ENCODE data around the gene TAS1R2.

Gene TAS1R2

GRCh38 chr1:18803151-18803791, 56.2 kb downstream of the TAS1R2 start:
- Histone ChIP-seq H3K4me3 (ENCODE audit: low read length) (no peak overlapping the region), H3K9ac (ENCODE audit: low read length) (no peak overlapping the region), H3K27me3 (ENCODE audit: control insufficient read depth, insufficient read depth, low read length) (no peaks in the 10 kb centered on the region), H3K36me3 (ENCODE audit: control insufficient read depth, low read depth, low read length) (no peaks in the 10 kb centered on the region), H3K9me3 (ENCODE audit: control insufficient read depth, low read depth, low read length) (no peaks in the 10 kb centered on the region), H3K27ac (ENCODE audit: low read length) (no peak overlapping the region), H3K4me1 (ENCODE audit: control insufficient read depth, low read depth, low read length) (no peaks in the 10 kb centered on the region)

- H3K27me3 ChIP-seq (ENCODE audit: control insufficient read depth, insufficient read depth, low read length) = no peaks in the 10 kb centered on the region
- H3K4me3 ChIP-seq (ENCODE audit: low read length) = no peak overlapping the region
- H3K9me3 ChIP-seq (ENCODE audit: control insufficient read depth, low read depth, low read length) = no peaks in the 10 kb centered on the region
- H3K36me3 ChIP-seq (ENCODE audit: control insufficient read depth, low read depth, low read length) = no peaks in the 10 kb centered on the region
- H3K4me1 ChIP-seq (ENCODE audit: control insufficient read depth, low read depth, low read length) = no peaks in the 10 kb centered on the region
- H3K9ac ChIP-seq (ENCODE audit: low read length) = no peak overlapping the region
- no peak overlapping the region for H3K27ac ChIP-seq (ENCODE audit: low read length)
Observed at GRCh38 chr1:18802231-18802630, 57.2 kb downstream of the TAS1R2 start.

GRCh38 chr1:18800258-18800657, 59.2 kb downstream of the TAS1R2 start:
- Histone ChIP-seq H3K27ac (ENCODE audit: low read length) (no peak overlapping the region), H3K9me3 (ENCODE audit: control insufficient read depth, low read depth, low read length) (no peaks in the 10 kb centered on the region), H3K27me3 (ENCODE audit: control insufficient read depth, insufficient read depth, low read length) (no peaks in the 10 kb centered on the region), H3K36me3 (ENCODE audit: control insufficient read depth, low read depth, low read length) (no peaks in the 10 kb centered on the region), H3K9ac (ENCODE audit: low read length) (no peak overlapping the region), H3K4me1 (ENCODE audit: control insufficient read depth, low read depth, low read length) (no peaks in the 10 kb centered on the region), H3K4me3 (ENCODE audit: low read length) (no peak overlapping the region)

GRCh38 chr1:18799454-18799853, 60.0 kb downstream of the TAS1R2 start:
- no peak overlapping the region for H3K4me3 ChIP-seq (ENCODE audit: low read length)
- no peaks in the 10 kb centered on the region for H3K9me3 ChIP-seq (ENCODE audit: control insufficient read depth, low read depth, low read length)
- H3K27ac ChIP-seq (ENCODE audit: low read length) = no peak overlapping the region
- H3K36me3 ChIP-seq (ENCODE audit: control insufficient read depth, low read depth, low read length) = no peaks in the 10 kb centered on the region
- peaks cover 4% of the 10 kb centered on the region for H3K4me1 ChIP-seq (ENCODE audit: control insufficient read depth, low read depth, low read length)
- H3K9ac ChIP-seq (ENCODE audit: low read length) = no peak overlapping the region
- H3K27me3 ChIP-seq (ENCODE audit: control insufficient read depth, insufficient read depth, low read length) = no peaks in the 10 kb centered on the region

- Histone ChIP-seq H3K9ac (ENCODE audit: low read length) (no peak overlapping the region), H3K27ac (ENCODE audit: low read length) (no peak overlapping the region)
Observed at GRCh38 chr1:18798946-18799345, 60.5 kb downstream of the TAS1R2 start.

GRCh38 chr1:18798533-18798932, 60.9 kb downstream of the TAS1R2 start:
- no peaks in the 10 kb centered on the region for H3K36me3 ChIP-seq (ENCODE audit: control insufficient read depth, low read depth, low read length)
- H3K27ac ChIP-seq (ENCODE audit: low read length) = no peak overlapping the region
- no peaks in the 10 kb centered on the region for H3K9me3 ChIP-seq (ENCODE audit: control insufficient read depth, low read depth, low read length)
- no peak overlapping the region for H3K9ac ChIP-seq (ENCODE audit: low read length)
- no peak overlapping the region for H3K4me3 ChIP-seq (ENCODE audit: low read length)
- H3K4me1 ChIP-seq (ENCODE audit: control insufficient read depth, low read depth, low read length) = peaks cover 6% of the 10 kb centered on the region
- no peaks in the 10 kb centered on the region for H3K27me3 ChIP-seq (ENCODE audit: control insufficient read depth, insufficient read depth, low read length)

More at GRCh38 chr1:18798946-18799345, 60.5 kb downstream of the TAS1R2 start:
- Histone ChIP-seq H3K36me3 (ENCODE audit: control insufficient read depth, low read depth, low read length) (no peaks in the 10 kb centered on the region), H3K27me3 (ENCODE audit: control insufficient read depth, insufficient read depth, low read length) (no peaks in the 10 kb centered on the region), H3K4me1 (ENCODE audit: control insufficient read depth, low read depth, low read length) (peaks cover 6% of the 10 kb centered on the region), H3K9me3 (ENCODE audit: control insufficient read depth, low read depth, low read length) (no peaks in the 10 kb centered on the region), H3K4me3 (ENCODE audit: low read length) (no peak overlapping the region)

- Histone ChIP-seq H3K36me3 (ENCODE audit: control insufficient read depth, low read depth, low read length) (no peaks in the 10 kb centered on the region), H3K27ac (ENCODE audit: low read length) (no peak overlapping the region), H3K27me3 (ENCODE audit: control insufficient read depth, insufficient read depth, low read length) (no peaks in the 10 kb centered on the region), H3K4me3 (ENCODE audit: low read length) (no peak overlapping the region), H3K9me3 (ENCODE audit: control insufficient read depth, low read depth, low read length) (no peaks in the 10 kb centered on the region), H3K9ac (ENCODE audit: low read length) (no peak overlapping the region), H3K4me1 (ENCODE audit: control insufficient read depth, low read depth, low read length) (peaks cover 6% of the 10 kb centered on the region)
Observed at GRCh38 chr1:18796950-18797349, 62.5 kb downstream of the TAS1R2 start.

- no peaks in the 10 kb centered on the region for H3K27me3 ChIP-seq (ENCODE audit: control insufficient read depth, insufficient read depth, low read length)
- peaks cover 6% of the 10 kb centered on the region for H3K4me1 ChIP-seq (ENCODE audit: control insufficient read depth, low read depth, low read length)
- no peaks in the 10 kb centered on the region for H3K9me3 ChIP-seq (ENCODE audit: control insufficient read depth, low read depth, low read length)
- H3K9ac ChIP-seq (ENCODE audit: low read length) = no peak overlapping the region
- no peaks in the 10 kb centered on the region for H3K36me3 ChIP-seq (ENCODE audit: control insufficient read depth, low read depth, low read length)
- no peak overlapping the region for H3K27ac ChIP-seq (ENCODE audit: low read length)
- no peak overlapping the region for H3K4me3 ChIP-seq (ENCODE audit: low read length)
Observed at GRCh38 chr1:18795002-18795689, 64.3 kb downstream of the TAS1R2 start.

GRCh38 chr1:18794561-18794960, 64.9 kb downstream of the TAS1R2 start:
- no peaks in the 10 kb centered on the region for H3K9me3 ChIP-seq (ENCODE audit: control insufficient read depth, low read depth, low read length)
- H3K27ac ChIP-seq (ENCODE audit: low read length) = no peak overlapping the region
- H3K36me3 ChIP-seq (ENCODE audit: control insufficient read depth, low read depth, low read length) = no peaks in the 10 kb centered on the region
- peaks cover 6% of the 10 kb centered on the region for H3K4me1 ChIP-seq (ENCODE audit: control insufficient read depth, low read depth, low read length)
- no peak overlapping the region for H3K9ac ChIP-seq (ENCODE audit: low read length)
- no peak overlapping the region for H3K4me3 ChIP-seq (ENCODE audit: low read length)
- no peaks in the 10 kb centered on the region for H3K27me3 ChIP-seq (ENCODE audit: control insufficient read depth, insufficient read depth, low read length)

GRCh38 chr1:18794051-18794450, 65.4 kb downstream of the TAS1R2 start:
- Histone ChIP-seq H3K9me3 (ENCODE audit: control insufficient read depth, low read depth, low read length) (no peaks in the 10 kb centered on the region), H3K9ac (ENCODE audit: low read length) (no peak overlapping the region), H3K27me3 (ENCODE audit: control insufficient read depth, insufficient read depth, low read length) (no peaks in the 10 kb centered on the region), H3K4me3 (ENCODE audit: low read length) (no peak overlapping the region), H3K36me3 (ENCODE audit: control insufficient read depth, low read depth, low read length) (no peaks in the 10 kb centered on the region), H3K4me1 (ENCODE audit: control insufficient read depth, low read depth, low read length) (peaks cover 6% of the 10 kb centered on the region), H3K27ac (ENCODE audit: low read length) (no peak overlapping the region)

GRCh38 chr1:18793164-18793563, 66.3 kb downstream of the TAS1R2 start:
- H3K4me1 ChIP-seq (ENCODE audit: control insufficient read depth, low read depth, low read length) = peaks cover 6% of the 10 kb centered on the region
- H3K36me3 ChIP-seq (ENCODE audit: control insufficient read depth, low read depth, low read length) = no peaks in the 10 kb centered on the region
- no peaks in the 10 kb centered on the region for H3K9me3 ChIP-seq (ENCODE audit: control insufficient read depth, low read depth, low read length)
- no peak overlapping the region for H3K9ac ChIP-seq (ENCODE audit: low read length)
- H3K27ac ChIP-seq (ENCODE audit: low read length) = no peak overlapping the region
- H3K27me3 ChIP-seq (ENCODE audit: control insufficient read depth, insufficient read depth, low read length) = no peaks in the 10 kb centered on the region
- no peak overlapping the region for H3K4me3 ChIP-seq (ENCODE audit: low read length)

GRCh38 chr1:18792747-18793146, 66.7 kb downstream of the TAS1R2 start:
- Histone ChIP-seq H3K9me3 (ENCODE audit: control insufficient read depth, low read depth, low read length) (no peaks in the 10 kb centered on the region), H3K27me3 (ENCODE audit: control insufficient read depth, insufficient read depth, low read length) (no peaks in the 10 kb centered on the region), H3K9ac (ENCODE audit: low read length) (no peak overlapping the region), H3K4me3 (ENCODE audit: low read length) (no peak overlapping the region), H3K4me1 (ENCODE audit: control insufficient read depth, low read depth, low read length) (peaks cover 6% of the 10 kb centered on the region), H3K27ac (ENCODE audit: low read length) (no peak overlapping the region), H3K36me3 (ENCODE audit: control insufficient read depth, low read depth, low read length) (no peaks in the 10 kb centered on the region)
